Activated naive CD4-positive, alpha-beta T cell treated with anti-CD3 and anti-CD28 coated beads, Interleukin-2, amount 50 U/mL, for 72 hours (primary cell): ENCODE results near the gene CXXC5. TPM values are rescaled to one million over a fixed set of nuclear protein-coding genes. Genes with fewer than 3 reads are reported as not detected.
"Not testable (repeated sequence)": the region's sequence is repeated elsewhere in the genome, so short reads cannot be mapped to it uniquely, and the experiment has no call there.

ENCODE experiments used
- ATAC-seq, 2 donors: fragments of 150-1000 bp; cut with Tn5 transposase; 2 replicates each; pipeline ENCODE4 v1.10.0; 2021; ENCODE audit warnings: mild to moderate bottlenecking in 2 of 2, moderate library complexity in 2 of 2
- DNase-seq, 2 donors: peaks; one replicate each; pipeline ENCODE4 v3.0.0; 2021 to 2022; ENCODE audit warnings: low spot score in 2 of 2
- H3K27ac Mint-ChIP-seq, 2 donors: one replicate each; pipeline ENCODE4 v1.8.0; 2022; ENCODE audit warnings: mild to moderate bottlenecking in 2 of 2, mixed read lengths in 2 of 2
- H3K36me3 Mint-ChIP-seq, 2 donors: one replicate each; pipeline ENCODE4 v1.8.0; 2022; ENCODE audit warnings: mixed read lengths in 2 of 2
- H3K9me3 Mint-ChIP-seq, 2 donors: one replicate each; pipeline ENCODE4 v1.8.0; 2022; ENCODE audit warnings: mixed read lengths in 2 of 2
- total RNA-seq, 2 donors: library from RNA; stranded (reverse); gene quantifications; one replicate each; pipeline ENCODE4 v1.2.3, GENCODE V29; 2022

CXXC5 gene
- total RNA-seq = 1 to 10 TPM; 1.8 to 3.5 TPM

DNA sequence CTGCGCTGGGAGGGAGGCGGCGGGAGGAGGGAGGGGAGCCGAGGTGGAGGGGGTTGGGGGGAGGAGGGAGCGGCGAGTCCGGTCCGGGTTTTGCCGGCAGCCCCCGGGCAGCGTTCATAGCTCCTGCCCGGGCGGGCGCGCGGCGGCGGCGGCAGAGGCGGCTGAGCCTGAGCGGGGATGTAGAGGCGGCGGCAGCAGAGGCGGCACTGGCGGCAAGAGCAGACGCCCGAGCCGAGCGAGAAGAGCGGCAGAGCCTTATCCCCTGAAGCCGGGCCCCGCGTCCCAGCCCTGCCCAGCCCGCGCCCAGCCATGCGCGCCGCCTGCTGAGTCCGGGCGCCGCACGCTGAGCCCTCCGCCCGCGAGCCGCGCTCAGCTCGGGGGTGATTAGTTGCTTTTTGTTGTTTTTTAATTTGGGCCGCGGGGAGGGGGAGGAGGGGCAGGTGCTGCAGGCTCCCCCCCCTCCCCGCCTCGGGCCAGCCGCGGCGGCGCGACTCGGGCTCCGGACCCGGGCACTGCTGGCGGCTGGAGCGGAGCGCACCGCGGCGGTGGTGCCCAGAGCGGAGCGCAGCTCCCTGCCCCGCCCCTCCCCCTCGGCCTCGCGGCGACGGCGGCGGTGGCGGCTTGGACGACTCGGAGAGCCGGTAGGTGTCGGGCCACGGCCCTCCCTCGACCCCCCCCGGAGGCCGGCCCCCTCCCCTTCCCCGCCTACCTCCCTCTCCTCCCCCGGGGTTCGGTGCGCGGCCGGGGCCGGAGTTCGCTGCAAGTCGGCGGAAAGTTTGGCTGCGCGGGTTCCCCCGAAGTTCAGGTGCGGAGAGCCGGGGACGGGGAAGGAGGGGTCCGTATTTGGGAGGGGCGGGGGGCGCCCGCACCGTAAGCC, at the start of gene CXXC5:
TSS of gene CXXC5 (plus strand) at position 145 of the 877 bp plus-strand sequence. CDS start 32,175 bp downstream, outside the sequence.
- Mint-ChIP-seq H3K36me3 (no peaks in the 10 kb centered on the region), H3K9me3 (no peaks in the 10 kb centered on the region), H3K27ac (no peak within 1 kb of the TSS)
- DNase-seq = peak in 1 of 2 donors; percentile 58
- ATAC-seq = peak; percentile 8 to 51

DNA sequence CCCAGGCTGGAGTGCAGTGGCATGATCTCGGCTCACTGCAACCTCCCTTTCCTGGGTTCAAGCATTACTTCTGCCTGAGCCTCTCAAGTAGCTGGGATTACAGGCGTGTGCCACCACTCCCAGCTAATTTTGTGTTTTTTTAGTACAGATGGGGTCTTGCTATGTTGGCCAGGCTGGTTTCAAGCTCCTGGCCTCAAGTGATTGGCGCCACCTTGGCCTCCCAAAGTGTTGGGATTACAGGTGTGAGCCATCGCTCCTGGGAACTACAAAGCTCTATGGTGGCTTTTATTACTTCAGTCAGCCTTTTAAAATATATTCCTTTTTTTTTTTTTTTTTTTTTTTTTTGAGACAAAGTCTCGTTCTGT, 49.6 kb upstream of the CXXC5 start:
- not testable (repeated sequence) for DNase-seq, ATAC-seq, H3K27ac Mint-ChIP-seq, H3K9me3 Mint-ChIP-seq
- H3K36me3 Mint-ChIP-seq = peaks cover 0 to 20% of the 10 kb centered on the region in 2 donors

- H3K27ac Mint-ChIP-seq = no peak overlapping the region
- H3K9me3 Mint-ChIP-seq = no peaks in the 10 kb centered on the region
- peaks cover 0 to 10% of the 10 kb centered on the region in 2 donors for H3K36me3 Mint-ChIP-seq
- DNase-seq (no peak), ATAC-seq (no peak)
Observed at GRCh38 chr5:139600336-139600949, 47.7 kb upstream of the CXXC5 start.

DNA sequence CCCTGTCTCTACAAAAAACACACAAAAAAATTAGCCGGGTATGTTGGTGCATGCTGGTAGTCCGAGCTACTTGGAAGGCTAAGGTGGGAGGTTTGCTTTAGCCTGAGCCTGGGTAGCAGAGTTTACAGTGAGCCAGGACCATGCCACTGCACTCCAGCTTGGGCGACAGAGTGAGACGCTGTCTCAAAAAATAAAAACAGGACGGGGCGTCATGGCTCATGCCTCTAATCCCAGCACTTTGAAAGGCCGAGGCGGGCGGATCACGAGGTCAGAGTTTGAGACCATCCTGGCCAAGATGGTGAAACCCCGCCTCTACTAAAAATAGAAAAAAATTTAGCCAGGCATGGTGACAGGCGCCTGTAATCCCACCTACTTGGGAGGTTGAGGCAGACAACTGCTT, 46.7 kb upstream of the CXXC5 start:
- no peak overlapping the region for H3K27ac Mint-ChIP-seq
- no peaks in the 10 kb centered on the region for H3K9me3 Mint-ChIP-seq
- peaks cover 0 to 12% of the 10 kb centered on the region in 2 donors for H3K36me3 Mint-ChIP-seq
- ATAC-seq (no peak), DNase-seq (no peak)

- not testable (repeated sequence) for H3K9me3 Mint-ChIP-seq, H3K27ac Mint-ChIP-seq, ATAC-seq, DNase-seq
- peaks cover 0 to 11% of the 10 kb centered on the region in 2 donors for H3K36me3 Mint-ChIP-seq
Observed at GRCh38 chr5:139601948-139602347, 46.2 kb upstream of the CXXC5 start.

DNA sequence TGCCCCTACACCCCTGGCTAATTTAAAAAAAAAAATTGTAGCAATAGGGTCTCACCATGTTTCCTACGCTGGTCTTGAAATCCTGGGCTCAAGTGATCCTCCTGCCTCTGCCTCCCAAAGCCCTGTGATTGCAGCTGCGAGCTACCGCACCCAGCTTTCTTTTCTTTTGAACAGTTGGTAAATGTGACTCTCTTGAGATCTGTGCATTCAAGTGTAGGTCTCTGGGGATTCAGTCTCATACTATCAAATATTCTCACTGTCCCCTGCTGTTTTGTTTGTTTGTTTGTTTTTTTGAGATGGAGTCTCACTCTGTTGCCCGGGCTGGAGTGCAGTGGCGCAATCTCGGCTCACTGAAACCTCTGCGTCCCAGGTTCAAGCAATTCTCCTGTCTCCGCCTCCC, 42.3 kb upstream of the CXXC5 start:
- peak overlapping the region in 1 of 2 donors; percentile 30 for H3K27ac Mint-ChIP-seq
- H3K9me3 Mint-ChIP-seq = no peaks in the 10 kb centered on the region
- no peak for DNase-seq
- no peak for ATAC-seq
- peaks cover 0 to 7% of the 10 kb centered on the region in 2 donors for H3K36me3 Mint-ChIP-seq

DNA sequence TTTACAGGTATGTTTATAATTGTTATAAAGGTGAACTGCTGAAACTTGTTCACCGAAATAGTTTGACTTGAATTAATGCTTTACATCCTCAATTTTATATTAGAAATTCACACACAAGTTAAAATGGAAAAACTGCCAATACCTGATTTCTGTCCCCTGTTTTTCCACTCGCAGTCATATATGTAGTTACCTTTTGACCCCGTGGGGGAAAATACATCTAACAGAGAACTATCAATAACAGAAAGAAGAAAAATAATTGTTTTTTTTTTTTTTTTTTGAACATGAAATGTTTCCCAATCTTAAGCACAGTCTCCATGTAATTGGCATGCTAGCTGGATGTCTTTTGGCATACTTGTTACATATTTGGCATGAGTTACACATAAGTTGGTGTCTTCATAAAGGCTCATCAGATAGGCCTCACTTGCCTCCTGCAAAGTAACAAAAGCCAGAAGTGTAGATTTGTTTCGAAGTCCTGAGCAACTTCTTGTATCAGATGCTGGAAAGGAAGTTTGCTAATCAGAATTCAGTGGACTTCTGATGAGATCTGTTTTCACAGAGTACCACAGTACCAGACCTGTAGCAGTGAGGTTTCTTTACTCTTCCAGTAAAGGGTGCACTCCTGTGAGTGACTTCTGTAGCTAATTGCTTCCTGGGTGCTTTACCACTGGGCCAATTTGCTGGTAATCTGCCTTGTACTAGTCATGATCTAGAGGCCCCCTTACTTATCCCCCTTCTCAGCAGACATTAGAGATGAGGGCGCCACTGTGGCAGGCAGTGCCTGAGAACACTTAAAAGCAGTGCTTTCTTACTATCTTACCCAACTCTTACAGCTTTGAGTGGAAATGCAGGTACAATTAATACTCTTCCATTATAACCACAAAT, 36.2 kb upstream of the CXXC5 start:
- DNase-seq (peak in 1 of 2 donors; percentile 11), ATAC-seq (peak; percentile 34 to 83)
- H3K9me3 Mint-ChIP-seq = no peaks in the 10 kb centered on the region
- H3K36me3 Mint-ChIP-seq = peaks cover 0 to 8% of the 10 kb centered on the region in 2 donors
- peak overlapping the region in 1 of 2 donors; percentile 85 for H3K27ac Mint-ChIP-seq

- Mint-ChIP-seq H3K9me3 (no peaks in the 10 kb centered on the region), H3K27ac (peak overlapping the region in 1 of 2 donors; percentile 79), H3K36me3 (peaks cover 0 to 31% of the 10 kb centered on the region in 2 donors)
- ATAC-seq = no peak
- DNase-seq = no peak
Observed at GRCh38 chr5:139619861-139620260, 28.3 kb upstream of the CXXC5 start.

DNA sequence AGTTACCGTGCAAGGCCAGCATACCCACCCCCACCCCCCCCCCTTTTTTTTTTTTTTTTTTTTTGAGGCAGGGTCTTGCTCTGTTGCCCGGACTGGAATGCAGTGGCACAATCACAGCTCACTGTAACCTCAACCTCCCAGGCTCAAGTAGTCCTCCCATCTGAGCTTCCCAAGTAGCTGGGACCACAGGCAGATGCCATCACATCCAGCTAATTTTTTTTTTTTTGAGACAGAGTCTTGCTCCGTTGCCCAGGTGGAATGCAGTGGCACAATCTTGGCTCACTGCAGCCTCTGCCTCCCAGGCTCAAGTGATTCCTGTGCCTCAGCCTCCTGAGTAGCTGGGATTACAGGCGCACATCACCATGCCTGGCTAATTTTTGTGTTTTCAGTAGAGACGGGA, 22.8 kb upstream of the CXXC5 start:
- H3K36me3 Mint-ChIP-seq = peaks cover 0 to 35% of the 10 kb centered on the region in 2 donors
- ATAC-seq, H3K9me3 Mint-ChIP-seq, DNase-seq, H3K27ac Mint-ChIP-seq: not testable (repeated sequence)

DNA sequence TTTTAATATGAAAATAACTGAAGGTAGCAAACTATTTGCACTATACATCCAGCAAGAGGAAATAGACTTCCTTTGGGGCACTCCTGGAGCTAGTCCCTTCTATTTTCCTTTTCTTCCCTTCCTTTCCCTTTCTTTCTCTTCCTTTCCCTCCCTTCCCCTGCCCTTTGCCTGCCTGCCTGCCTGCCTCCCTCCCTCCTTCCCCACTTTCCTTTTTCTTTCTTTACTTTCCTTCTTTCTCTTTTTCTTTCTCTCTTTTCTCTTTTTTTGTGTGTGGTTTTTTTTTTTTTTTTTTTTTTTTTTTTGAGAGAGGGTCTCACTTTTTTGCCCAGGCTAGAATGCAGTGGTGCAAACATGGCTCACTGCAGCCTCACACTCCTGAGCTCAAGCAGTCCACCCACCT, 17.3 kb upstream of the CXXC5 start:
- ATAC-seq = no peak
- H3K36me3 Mint-ChIP-seq = peaks cover 0 to 18% of the 10 kb centered on the region in 2 donors

GRCh38 chr5:139631520-139632165, 16.5 kb upstream of the CXXC5 start:
- no peak for ATAC-seq
- H3K27ac Mint-ChIP-seq = no peak overlapping the region
- no peak for DNase-seq
- no peaks in the 10 kb centered on the region for H3K9me3 Mint-ChIP-seq
- peaks cover 0 to 18% of the 10 kb centered on the region in 2 donors for H3K36me3 Mint-ChIP-seq

More for the DNA sequence above, 17.3 kb upstream of the CXXC5 start:
- no peak overlapping the region for H3K27ac Mint-ChIP-seq
- H3K9me3 Mint-ChIP-seq = no peaks in the 10 kb centered on the region
- DNase-seq = no peak

DNA sequence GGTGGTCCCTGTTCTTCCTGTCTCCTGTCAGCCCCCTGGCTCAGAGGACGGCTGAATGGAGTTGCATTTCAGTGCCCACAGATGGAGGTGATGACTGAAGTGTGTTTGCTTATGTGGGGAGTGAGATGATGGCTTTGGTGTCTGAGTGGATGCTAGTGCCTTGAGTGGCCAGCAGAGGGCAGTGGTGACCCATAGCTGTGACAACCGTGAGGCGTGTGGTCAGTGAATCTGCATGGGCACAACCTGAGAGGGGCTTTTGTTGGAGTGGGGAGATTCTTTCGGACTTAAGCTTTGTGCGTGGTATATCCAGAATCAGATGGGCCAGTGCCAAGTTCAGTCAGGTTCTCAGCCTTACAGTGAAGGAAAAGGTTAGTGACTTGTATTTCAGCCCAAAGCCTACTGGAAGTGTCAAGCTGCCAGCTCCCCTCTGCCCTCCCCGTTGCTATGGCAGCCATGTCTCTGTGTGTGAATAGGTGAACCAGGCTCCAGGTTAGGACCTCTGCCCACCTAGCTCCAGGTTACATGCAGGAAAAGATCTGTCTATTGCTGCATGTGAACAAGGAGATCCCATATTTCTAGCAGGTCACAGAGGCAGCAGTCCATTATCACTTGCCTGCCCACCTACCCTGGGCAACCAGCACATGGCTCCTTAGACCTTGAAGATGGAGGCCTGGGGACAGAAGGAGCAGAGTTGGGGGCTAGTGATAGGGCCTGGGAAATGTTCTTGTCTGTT, 14.7 kb upstream of the CXXC5 start:
- peak in 1 of 2 donors; percentile 61 for DNase-seq
- peak overlapping the region in 1 of 2 donors; percentile 40 for H3K27ac Mint-ChIP-seq
- peak; percentile 9 to 13 for ATAC-seq
- peaks cover 0 to 8% of the 10 kb centered on the region in 2 donors for H3K36me3 Mint-ChIP-seq
- no peaks in the 10 kb centered on the region for H3K9me3 Mint-ChIP-seq

DNA sequence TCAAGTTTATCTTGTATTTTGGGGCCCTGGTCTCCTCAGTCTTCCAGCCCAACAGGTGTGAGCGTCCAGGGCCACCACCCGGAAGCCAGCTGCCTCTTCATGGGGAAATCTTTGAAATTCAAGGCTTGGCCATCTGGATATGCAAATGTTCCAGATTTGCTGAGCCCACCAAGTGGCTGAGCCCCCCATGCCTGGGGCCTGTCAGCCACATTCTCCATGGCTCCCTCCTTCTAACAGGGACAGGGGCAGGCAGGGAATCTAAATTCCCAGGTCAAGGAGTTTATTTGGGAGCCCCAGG, 14.2 kb upstream of the CXXC5 start:
- ATAC-seq = no peak

DNA sequence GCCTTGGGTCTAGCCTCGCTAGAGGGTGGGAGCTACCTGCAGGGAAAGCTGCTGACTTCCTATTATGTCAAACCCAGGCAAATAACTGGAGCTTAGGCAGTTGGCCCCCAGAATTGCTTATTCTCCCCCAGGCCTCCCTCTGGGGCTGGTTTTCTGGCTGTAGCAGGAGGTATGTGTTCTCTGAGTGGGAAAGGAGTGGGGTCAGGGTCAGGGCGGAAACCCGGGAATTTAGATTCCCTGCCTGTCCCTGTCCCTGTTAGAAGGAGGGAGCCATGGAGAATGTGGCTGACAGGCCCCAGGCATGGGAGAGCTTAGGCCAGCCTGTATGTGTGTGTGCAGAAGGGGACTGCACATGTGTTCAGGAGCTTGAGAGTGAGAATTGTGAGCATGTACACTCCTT, 13.6 kb upstream of the CXXC5 start:
- H3K27ac Mint-ChIP-seq = peak overlapping the region in 1 of 2 donors; percentile 46
- no peaks in the 10 kb centered on the region for H3K9me3 Mint-ChIP-seq
- H3K36me3 Mint-ChIP-seq = peaks cover 0 to 2% of the 10 kb centered on the region in 2 donors
- DNase-seq (no peak), ATAC-seq (no peak)

More for the DNA sequence above, 14.2 kb upstream of the CXXC5 start:
- no peak overlapping the region for H3K27ac Mint-ChIP-seq
- H3K9me3 Mint-ChIP-seq = no peaks in the 10 kb centered on the region
- peaks cover 0 to 7% of the 10 kb centered on the region in 2 donors for H3K36me3 Mint-ChIP-seq
- no peak for DNase-seq

GRCh38 chr5:139635191-139635590, 13.0 kb upstream of the CXXC5 start:
- no peaks in the 10 kb centered on the region for H3K36me3 Mint-ChIP-seq
- DNase-seq (no peak), ATAC-seq (no peak)
- peak overlapping the region; percentile 87 to 91 for H3K27ac Mint-ChIP-seq
- H3K9me3 Mint-ChIP-seq = no peaks in the 10 kb centered on the region
